Kidney (tissue), 14 donors: ENCODE results near the gene REV3L. TPM values are rescaled to one million over a fixed set of nuclear protein-coding genes. Genes with fewer than 3 reads are reported as not detected.

Experiments used
- DNase-seq, 5 donors: peaks; one replicate each; pipeline ENCODE4 v3.0.0-alpha.2; 2013 to 2020
- FAIRE-seq: peaks from 2 replicates; lab custom pipeline; 2012; peaks lifted over from hg19 to GRCh38; lab: Jason Lieb, UNC
- H3K27ac ChIP-seq, 2 donors: one replicate each; pipeline ENCODE4 v1.7.0; 2013; ENCODE audit warnings: low read depth in 2 of 2, low read length in 2 of 2, inconsistent platforms in 1 of 2
- H3K27me3 ChIP-seq: one replicate; pipeline ENCODE4 v1.7.1; 2013; ENCODE audit warnings: low read length, inconsistent platforms; ENCODE audit not compliant: control insufficient read depth, insufficient read depth
- H3K36me3 ChIP-seq, 3 donors: one replicate each; pipeline versions ENCODE4 v1.7.0 to v1.7.1; 2013; ENCODE audit warnings: low read length in 3 of 3, control low read depth in 1 of 3, inconsistent platforms in 1 of 3; ENCODE audit not compliant: insufficient read depth in 3 of 3, control insufficient read depth in 2 of 3
- H3K4me1 ChIP-seq, 3 donors: one replicate each; pipeline versions ENCODE4 v1.7.0 to v1.7.1; 2013; ENCODE audit warnings: low read length in 3 of 3, inconsistent platforms in 1 of 3, low read depth in 1 of 3; ENCODE audit not compliant: control insufficient read depth in 2 of 3, insufficient read depth in 2 of 3
- H3K4me3 ChIP-seq, 3 donors: one replicate each; pipeline versions ENCODE4 v1.7.0 to v1.8.1; 2013; ENCODE audit warnings: low read length in 3 of 3, control low read depth in 1 of 3, inconsistent platforms in 1 of 3
- H3K9ac ChIP-seq, 3 donors: one replicate each; pipeline versions ENCODE4 v1.7.0 to v1.7.1; 2013; ENCODE audit warnings: low read length in 3 of 3, control low read depth in 1 of 3, inconsistent platforms in 1 of 3
- H3K9me3 ChIP-seq, 3 donors: one replicate each; pipeline versions ENCODE4 v1.7.0 to v1.7.1; 2013; ENCODE audit warnings: low read length in 3 of 3, control low read depth in 1 of 3, inconsistent platforms in 1 of 3; ENCODE audit not compliant: control insufficient read depth in 2 of 3, insufficient read depth in 1 of 3
- intact Hi-C: fragments of 100-400 bp; cut with DNase I; formaldehyde crosslinking; loops from one replicate; pipeline ENCODE4 v1.11.1; 2022
- polyA plus RNA-seq: library from polyadenylated mRNA; stranded (reverse); fragments of 350-450 nt; fragmentation: Illumina TruSeq; extraction: RNeasy Lipid Tissue Mini Kit (QIAGEN cat#74804); gene quantifications from one replicate; pipeline ENCODE4 v1.2.3, GENCODE V29; 2014; ENCODE audit warnings: low read depth, low replicate concordance; ENCODE audit not compliant: insufficient read depth
- total RNA-seq: library from RNA; stranded (reverse); fragmentation: NEBNext Ultra II Directional; extraction: Animal tissue kit (Norgen Biotek cat#: 25700); gene quantifications from one replicate; pipeline ENCODE4 v1.2.1, GENCODE V29; 2021
- TF ChIP-seq, protein P1 (sequence below): IDR thresholded peaks from 3 replicates; pipeline ENCODE4 v1.5.1; 2012; ENCODE audit warnings: mild to moderate bottlenecking, moderate library complexity, borderline replicate concordance; ENCODE audit not compliant: insufficient read depth; ENCODE audit errors: extremely low read depth
- donor health status: control.
- donor health status: control.
- donor health status: control.
- donor health status: control.
- donor health status: control.
- donor health status: DM: yes; HTN: yes; CAD: no.
- donor health status: Normal renal cell carcinoma (clear cell type).

The REV3L gene
- total and polyA plus RNA-seq, 2 donors from 2014 or later, result 4.4 to 30.0 TPM

DNA sequence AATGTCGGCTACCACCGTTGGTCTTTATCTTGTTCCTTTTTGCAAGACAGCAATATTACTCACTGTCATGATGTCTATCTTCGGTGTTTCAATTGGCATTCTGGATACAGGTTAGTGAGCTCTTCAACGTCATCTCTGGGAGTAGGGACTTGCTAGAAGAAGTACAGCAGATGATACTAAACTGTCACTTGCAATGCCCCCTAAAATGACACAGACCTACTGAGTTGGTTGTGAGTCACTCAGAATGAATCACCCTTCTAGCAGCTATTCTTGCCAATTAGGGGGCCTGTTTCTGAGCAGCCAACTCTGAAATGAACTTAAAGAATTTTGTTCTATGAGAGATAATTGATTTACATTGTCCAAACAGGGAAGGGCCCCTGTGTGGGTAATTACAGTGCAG lies 219.2 kb downstream of the REV3L start:
- DNase-seq (no peak), FAIRE-seq (no peak)
- TF ChIP-seq, protein P1, sequence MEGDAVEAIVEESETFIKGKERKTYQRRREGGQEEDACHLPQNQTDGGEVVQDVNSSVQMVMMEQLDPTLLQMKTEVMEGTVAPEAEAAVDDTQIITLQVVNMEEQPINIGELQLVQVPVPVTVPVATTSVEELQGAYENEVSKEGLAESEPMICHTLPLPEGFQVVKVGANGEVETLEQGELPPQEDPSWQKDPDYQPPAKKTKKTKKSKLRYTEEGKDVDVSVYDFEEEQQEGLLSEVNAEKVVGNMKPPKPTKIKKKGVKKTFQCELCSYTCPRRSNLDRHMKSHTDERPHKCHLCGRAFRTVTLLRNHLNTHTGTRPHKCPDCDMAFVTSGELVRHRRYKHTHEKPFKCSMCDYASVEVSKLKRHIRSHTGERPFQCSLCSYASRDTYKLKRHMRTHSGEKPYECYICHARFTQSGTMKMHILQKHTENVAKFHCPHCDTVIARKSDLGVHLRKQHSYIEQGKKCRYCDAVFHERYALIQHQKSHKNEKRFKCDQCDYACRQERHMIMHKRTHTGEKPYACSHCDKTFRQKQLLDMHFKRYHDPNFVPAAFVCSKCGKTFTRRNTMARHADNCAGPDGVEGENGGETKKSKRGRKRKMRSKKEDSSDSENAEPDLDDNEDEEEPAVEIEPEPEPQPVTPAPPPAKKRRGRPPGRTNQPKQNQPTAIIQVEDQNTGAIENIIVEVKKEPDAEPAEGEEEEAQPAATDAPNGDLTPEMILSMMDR, result no peak
- no peak overlapping the region for H3K27ac ChIP-seq
- peaks cover 0 to 12% (median 9%) of the 10 kb centered on the region in 3 donors for H3K36me3 ChIP-seq
- H3K4me1 ChIP-seq, result peaks cover 0 to 9% (median 3%) of the 10 kb centered on the region in 3 donors
- H3K27me3 ChIP-seq, result no peaks in the 10 kb centered on the region
- no peaks in the 10 kb centered on the region for H3K9me3 ChIP-seq
- H3K9ac ChIP-seq, result no peak overlapping the region
- no peak overlapping the region for H3K4me3 ChIP-seq
- intact Hi-C loops, result no loop called here

DNA sequence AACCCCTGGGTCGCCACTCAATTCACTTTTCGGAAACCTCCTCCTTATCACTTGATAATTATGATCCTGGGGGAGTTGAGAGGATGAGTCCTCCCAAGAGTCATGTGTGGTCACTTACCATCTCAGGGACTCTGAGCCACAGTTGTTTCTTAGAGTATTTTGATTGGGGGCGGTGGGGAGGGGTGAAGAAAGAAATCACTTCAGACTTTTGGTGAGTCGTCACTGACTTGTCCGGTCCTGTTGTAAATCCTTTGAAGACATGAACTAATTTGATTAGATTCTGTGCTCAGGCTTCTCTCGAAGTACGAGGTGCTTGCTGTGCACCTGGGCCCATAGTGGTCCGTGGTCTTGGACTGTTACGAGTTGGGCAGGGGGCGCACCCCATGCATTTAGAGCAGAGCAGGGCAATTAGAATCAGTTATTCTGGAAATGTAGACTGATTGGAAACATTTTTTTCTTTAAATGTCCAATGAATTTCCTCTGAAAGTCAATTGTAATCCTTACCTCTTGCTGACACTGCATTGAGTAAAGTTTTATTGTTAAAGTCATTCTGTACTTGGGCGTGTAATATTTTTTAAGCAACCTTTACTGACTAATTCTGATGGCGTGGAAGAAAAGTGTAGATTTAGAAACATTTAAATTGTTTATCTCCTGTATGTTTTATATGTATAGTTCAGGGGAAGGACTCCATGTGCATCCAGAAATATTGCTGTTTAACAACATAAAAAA lies 222.3 kb downstream of the REV3L start:
- Histone ChIP-seq H3K9me3 (no peaks in the 10 kb centered on the region), H3K4me3 (peak overlapping the region in 2 of 3 donors; percentile 62 to 90), H3K9ac (peak overlapping the region in 1 of 3 donors; percentile 1), H3K27me3 (peaks cover 3% of the 10 kb centered on the region), H3K27ac (no peak overlapping the region), H3K36me3 (peaks cover 0 to 4% (median under 1%) of the 10 kb centered on the region in 3 donors), H3K4me1 (peaks cover 0 to 5% (median 3%) of the 10 kb centered on the region in 3 donors)
- DNase-seq (no peak), FAIRE-seq (no peak)
- TF ChIP-seq, protein P1, result no peak
- intact Hi-C loops, result no loop called here

DNA sequence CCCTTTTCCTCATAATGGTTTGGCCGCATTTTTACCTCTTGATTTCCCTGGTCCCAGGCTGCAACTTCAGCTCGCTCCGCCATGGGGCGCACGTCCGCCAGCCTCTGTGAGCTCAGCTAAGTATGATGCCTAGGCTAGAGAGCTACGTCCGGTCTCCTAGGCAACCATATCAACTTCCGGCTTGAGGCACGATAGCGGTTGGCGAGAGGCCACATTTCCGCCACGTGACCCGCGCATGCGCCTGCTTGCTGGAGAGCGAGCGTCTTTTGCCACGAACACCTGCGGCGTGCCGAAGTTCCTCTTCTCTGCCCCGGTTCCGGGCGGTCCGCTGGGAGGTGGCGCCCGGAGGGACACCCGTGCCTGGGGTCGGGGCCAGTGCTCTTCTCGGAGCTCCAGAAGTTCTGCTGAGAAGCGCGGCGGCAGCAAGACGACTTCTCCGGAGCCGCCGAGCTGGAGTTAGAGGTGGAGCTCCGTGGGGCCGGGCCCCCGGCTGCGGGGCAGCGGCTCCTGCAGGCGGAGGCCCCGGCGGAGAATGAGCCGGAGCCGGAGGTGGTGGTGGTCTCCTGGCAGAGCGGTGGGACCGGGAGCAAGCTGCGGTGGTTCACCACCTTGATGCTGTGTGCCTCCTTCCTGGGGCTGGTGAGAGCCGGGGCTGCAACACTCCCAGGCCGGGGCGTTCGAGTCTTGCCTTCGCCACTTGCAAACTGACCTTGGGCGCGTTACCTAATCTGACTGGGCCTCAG lies 223.8 kb downstream of the REV3L start:
- FAIRE-seq (peak; percentile 96), DNase-seq (peak; percentile 99 to 100 (median 99))
- H3K36me3 ChIP-seq, result peaks cover 0 to 3% (median 0%) of the 10 kb centered on the region in 3 donors
- H3K27me3 ChIP-seq, result peaks cover 3% of the 10 kb centered on the region
- intact Hi-C loops, result no loop called here
- peaks cover 0 to 5% (median 3%) of the 10 kb centered on the region in 3 donors for H3K4me1 ChIP-seq
- H3K4me3 ChIP-seq, result peak overlapping the region; percentile 80 to 90 (median 87)
- H3K27ac ChIP-seq, result peak overlapping the region; percentile 74 to 84
- TF ChIP-seq, protein P1, result peak; percentile 98
- peak overlapping the region; percentile 63 to 72 (median 69) for H3K9ac ChIP-seq
- H3K9me3 ChIP-seq, result no peaks in the 10 kb centered on the region
